ENCODE data around the gene ABCC6.

DNA sequence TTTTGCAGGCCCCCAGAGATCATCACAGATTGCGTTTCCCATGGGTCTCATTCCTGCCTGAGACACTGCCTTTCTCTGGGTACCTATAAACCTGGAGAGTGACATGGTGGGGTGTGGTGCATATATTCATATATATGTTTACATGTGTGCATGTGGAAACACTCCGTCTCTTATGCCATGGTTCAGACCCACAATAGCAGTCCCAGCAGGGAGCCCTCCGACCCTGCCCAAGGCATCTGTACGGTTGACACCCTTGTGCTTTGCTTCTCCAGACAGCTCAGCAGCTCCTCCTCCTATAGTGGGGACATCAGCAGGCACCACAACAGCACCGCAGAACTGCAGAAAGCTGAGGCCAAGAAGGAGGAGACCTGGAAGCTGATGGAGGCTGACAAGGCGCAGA lies 116.8 kb downstream of the ABCC6 start:
- TF ChIP-seq, protein P1, sequence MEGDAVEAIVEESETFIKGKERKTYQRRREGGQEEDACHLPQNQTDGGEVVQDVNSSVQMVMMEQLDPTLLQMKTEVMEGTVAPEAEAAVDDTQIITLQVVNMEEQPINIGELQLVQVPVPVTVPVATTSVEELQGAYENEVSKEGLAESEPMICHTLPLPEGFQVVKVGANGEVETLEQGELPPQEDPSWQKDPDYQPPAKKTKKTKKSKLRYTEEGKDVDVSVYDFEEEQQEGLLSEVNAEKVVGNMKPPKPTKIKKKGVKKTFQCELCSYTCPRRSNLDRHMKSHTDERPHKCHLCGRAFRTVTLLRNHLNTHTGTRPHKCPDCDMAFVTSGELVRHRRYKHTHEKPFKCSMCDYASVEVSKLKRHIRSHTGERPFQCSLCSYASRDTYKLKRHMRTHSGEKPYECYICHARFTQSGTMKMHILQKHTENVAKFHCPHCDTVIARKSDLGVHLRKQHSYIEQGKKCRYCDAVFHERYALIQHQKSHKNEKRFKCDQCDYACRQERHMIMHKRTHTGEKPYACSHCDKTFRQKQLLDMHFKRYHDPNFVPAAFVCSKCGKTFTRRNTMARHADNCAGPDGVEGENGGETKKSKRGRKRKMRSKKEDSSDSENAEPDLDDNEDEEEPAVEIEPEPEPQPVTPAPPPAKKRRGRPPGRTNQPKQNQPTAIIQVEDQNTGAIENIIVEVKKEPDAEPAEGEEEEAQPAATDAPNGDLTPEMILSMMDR (IDR thresholded peaks at IDR 0.05): no peak
- no peak for TF ChIP-seq POLR2A (IDR thresholded peaks at IDR 0.05)
- no peak for TF ChIP-seq EP300 (IDR thresholded peaks at IDR 0.05)

All from ovary (tissue), 3 donors.